H4 (cell line): ENCODE results near the gene PTPRA. TPM values are rescaled to one million over a fixed set of nuclear protein-coding genes. Genes with fewer than 3 reads are reported as not detected.
"Not testable (repeated sequence)": the region's sequence is repeated elsewhere in the genome, so short reads cannot be mapped to it uniquely, and the experiment has no call there.

Source experiments
- DNase-seq: peaks from one replicate; pipeline ENCODE4 v3.0.0-alpha.2; 2015; ENCODE audit warnings: low spot score
- total RNA-seq: library from RNA; depleted of rRNA; stranded (reverse); fragments of >200 nt; shearing (Covaris generic); gene quantifications from 2 replicates; pipeline ENCODE4 v1.2.3, GENCODE V29; 2014

PTPRA gene
- total RNA-seq, 1 experiment from 2014 or later, result 30.1 TPM

DNA sequence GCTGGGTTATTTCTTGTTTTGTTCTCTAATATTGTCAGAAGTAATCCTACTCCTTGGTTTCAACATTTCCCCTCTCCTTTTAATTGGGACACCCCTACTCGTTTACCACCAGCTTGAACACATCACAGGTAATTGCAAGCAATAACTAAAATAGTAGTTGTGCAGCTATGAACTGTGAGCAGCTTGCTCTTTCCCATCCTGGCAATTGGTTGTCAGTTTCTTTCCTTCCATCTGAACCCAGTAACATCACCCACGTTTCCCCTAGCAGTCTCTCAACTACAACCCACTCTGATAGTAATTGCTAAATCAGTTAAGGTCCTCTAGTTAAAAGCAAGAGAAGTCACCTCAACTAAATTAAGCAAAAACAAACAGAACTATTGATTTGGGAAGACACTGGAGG is 122.5 kb downstream of the PTPRA start:
- no peak for DNase-seq

DNA sequence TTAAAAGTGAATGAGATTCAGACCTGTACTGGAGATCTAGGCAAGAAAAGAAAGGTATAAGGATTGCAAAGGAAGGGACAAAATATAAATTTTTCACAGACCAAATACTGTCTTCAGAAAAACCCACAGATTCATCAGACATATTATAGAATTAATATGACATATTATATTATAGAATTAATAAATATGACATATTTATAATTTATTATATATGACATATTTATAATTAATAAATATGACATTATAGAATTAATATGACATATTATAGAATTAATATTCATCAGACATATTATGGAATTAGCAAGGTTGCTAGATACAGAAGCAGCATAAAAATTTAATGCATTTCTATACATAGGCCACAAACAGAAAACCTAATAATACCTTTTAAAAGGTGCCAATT is 125.4 kb downstream of the PTPRA start:
- no peak for DNase-seq

- peak; percentile 21 for DNase-seq
Observed at GRCh38 chr20:3000852-3001523, 127.7 kb downstream of the PTPRA start.

- no peak for DNase-seq
Observed at GRCh38 chr20:3003416-3003815, 130.1 kb downstream of the PTPRA start.

GRCh38 chr20:3010985-3011723 is 137.9 kb downstream of the PTPRA start:
- no peak for DNase-seq

GRCh38 chr20:3011752-3012151 is 138.5 kb downstream of the PTPRA start:
- no peak for DNase-seq

DNA sequence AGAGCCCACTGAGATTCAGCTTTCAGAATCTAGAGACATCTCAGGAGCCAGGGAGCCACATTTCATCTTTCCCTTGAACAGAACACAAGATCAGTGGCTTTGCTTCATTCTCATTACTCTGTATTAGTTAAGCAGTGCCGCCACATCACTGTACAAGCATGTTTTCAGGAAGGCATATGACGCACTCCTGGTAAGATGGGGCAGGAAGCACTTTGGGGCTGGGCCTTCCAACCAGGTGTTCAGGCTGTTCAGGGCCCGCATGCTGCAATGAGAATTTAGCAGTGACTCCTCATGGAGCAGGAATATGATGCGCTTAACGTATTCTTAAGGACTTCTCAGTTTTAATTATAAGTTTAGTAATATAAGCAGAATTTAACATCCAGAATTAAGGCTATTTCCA is 140.5 kb downstream of the PTPRA start:
- DNase-seq, result no peak

DNA sequence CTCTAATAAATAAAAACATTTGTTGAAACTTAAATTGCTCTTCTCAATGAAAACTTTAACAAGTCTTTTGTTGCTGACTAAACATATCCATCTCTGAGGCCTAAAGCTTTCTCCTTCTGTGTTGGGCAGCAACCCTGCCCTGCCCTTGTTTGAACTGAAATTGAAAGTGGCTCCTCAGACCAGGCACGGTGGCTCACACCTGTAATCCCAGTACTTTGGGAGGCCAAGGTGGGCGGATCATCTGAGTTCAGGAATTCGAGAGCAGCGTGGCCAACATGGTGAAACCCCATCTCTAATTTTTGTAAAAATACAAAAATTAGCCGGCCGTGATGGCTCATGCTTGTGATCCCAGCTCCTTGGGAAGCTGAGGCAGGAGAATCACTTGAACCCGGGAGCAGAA is 140.9 kb downstream of the PTPRA start:
- DNase-seq, result no peak

- no peak for DNase-seq
Observed at GRCh38 chr20:3014662-3015061, 141.4 kb downstream of the PTPRA start.

DNA sequence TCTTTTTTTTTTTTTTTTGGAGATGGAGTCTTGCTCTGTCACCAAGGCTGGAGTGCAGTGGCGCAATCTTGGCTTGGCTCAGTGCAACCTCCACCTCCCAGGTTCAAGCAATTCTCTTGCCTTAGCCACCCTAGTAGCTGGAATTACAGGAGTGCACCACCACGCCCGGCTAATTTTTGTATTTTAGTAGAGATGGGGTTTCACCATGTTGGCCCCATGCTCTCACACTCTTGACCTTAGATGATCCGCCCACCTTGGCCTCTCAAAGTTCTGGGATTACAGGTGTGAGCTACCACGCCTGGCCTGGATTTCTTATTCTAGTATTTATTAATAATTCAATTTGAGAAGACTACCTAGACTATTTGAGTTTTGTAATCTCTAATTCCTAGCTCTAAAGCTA is 142.0 kb downstream of the PTPRA start:
- DNase-seq, result not testable (repeated sequence)

- no peak for DNase-seq
Observed at GRCh38 chr20:3021327-3021726, 148.0 kb downstream of the PTPRA start.

- no peak for DNase-seq
Observed at GRCh38 chr20:3021777-3022176, 148.5 kb downstream of the PTPRA start.

DNA sequence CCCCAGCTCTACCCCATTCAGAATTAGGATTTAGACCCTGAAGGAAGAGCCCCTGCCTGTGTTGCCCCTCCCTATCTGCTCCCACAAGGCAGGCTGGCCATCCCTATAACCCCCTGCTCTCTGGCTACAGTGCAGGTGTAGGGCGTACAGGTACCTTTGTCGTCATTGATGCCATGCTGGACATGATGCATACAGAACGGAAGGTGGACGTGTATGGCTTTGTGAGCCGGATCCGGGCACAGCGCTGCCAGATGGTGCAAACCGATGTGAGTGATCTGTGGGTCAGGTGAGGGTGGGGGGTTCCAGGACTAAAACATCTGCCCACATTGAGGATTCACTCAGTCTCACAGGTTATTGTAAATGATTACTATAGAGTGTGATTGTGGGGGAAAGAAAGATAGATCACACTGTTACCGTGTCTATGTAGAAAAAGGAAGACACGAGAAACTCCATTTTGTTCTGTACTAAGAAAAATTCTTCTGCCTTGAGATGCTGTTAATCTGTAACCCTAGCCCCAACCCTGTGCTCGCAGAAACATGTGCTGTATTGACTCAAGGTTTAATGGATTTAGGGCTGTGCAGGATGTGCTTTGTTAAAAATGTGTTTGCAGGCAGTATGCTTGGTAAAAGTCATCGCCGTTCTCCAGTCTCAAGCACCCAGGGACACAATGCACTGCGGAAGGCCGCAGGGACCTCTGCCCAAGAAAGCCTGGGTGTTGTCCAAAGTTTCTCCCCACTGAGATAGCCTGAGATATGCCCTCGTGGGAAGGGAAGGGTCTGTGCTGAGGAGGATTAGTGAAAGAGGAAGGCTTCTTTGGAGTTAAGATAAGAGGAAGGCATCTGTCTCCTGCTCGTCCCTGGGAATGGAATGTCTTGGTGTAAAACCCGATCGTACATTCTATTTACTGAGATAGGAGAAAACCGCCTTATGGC is 149.5 kb downstream of the PTPRA start:
- not testable (repeated sequence) for DNase-seq

DNA sequence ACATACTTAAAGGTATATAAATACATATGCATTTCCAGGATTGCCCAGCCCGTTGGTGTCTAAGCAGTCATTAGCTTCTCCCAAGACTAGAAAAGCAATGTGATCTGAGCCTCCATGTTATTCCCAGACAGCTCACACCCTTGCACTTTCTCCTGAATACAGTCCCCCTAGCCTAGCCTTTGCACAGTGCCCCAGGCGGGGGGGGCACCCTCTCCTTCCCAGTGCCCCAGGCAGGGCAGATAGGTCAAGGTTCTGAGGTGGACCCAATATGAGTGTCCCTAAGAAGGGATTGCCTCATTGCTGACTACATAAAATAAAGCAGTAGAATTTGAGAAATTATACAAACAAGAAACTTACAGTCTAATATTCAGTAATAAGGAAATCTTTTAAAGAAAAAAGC is 154.7 kb downstream of the PTPRA start:
- no peak for DNase-seq

GRCh38 chr20:3031524-3032147 is 158.4 kb downstream of the PTPRA start:
- no peak for DNase-seq

- DNase-seq, result no peak
Observed at GRCh38 chr20:3032624-3033023, 159.3 kb downstream of the PTPRA start.

DNA sequence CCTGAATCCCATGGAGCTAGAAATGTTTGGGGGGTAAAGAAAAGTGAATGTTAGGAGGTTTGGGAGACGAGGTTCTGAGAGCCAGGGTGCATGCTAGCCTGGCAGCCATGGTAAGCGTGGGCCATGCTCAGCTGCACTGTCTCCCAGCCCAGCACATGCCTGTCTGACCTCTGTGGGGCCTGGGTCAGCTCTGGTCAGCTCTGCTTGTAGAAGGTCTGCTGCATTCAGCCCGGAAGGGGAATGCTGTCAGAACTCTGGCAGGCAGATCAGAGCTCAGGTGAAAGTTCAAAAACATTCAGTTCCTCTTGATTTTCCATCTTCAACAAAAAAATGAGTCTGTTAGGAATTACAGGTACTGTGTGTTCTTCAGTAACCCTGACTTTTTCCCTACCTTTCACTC is 164.4 kb downstream of the PTPRA start:
- DNase-seq, result no peak

DNA sequence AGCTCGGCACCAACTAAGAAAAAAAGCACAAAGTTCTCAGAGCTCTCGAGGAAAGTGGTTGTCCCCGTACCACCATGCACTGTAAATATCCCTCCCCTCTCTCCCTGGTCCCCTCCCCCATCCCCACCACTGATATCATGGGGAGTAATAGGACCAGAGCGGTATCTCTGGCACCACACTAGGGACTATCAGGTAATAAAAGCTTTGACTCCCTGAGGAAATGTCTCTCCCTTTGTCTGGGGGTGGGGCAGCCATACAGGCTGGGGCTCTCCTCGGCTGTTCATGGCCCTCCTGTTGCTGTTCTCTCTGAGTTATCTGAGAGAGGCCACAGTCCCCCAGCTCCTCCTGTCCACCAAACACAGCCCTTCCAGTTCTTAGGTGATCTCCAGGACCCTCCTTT is 165.2 kb downstream of the PTPRA start:
- DNase-seq, result no peak

DNA sequence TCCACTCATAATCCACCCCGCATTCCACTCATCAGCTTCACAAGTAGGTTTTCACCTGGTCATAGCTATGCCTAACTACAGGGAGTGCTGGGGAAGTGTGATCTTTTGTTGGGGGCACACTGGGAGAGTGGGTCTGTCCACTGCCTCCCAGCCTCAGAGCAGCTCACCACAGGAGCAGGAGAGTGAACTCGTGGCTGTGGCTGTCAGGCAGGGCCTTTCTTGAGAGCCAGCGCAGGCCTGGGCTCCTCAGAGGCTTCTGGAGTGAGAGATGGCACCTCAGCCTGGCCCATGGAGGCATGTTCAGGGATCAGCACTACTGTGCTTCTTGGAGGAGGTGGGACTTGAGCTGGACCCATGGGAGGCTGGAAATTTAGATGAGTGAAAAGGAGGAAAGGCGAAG is 166.1 kb downstream of the PTPRA start:
- DNase-seq, result no peak

DNA sequence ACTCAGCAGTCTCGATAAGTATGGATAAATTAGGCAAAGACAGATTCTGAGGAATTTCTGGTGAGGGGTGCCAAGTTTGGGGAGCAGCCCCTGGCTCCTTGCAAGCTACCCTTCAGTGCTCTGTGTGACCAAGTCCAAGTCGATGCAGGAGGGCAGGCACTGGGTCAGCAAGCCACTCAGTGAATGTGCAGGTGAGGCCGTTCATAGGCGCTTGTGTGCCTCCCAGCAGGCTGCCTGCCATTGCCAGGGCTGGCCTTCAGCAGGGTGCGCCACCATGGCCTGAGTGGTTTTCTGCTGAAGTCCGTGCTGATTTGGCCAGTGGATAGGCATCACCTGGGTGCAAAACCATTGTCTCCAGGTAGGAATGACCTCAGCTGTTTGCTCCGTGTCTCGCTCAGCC is 166.8 kb downstream of the PTPRA start:
- no peak for DNase-seq

DNA sequence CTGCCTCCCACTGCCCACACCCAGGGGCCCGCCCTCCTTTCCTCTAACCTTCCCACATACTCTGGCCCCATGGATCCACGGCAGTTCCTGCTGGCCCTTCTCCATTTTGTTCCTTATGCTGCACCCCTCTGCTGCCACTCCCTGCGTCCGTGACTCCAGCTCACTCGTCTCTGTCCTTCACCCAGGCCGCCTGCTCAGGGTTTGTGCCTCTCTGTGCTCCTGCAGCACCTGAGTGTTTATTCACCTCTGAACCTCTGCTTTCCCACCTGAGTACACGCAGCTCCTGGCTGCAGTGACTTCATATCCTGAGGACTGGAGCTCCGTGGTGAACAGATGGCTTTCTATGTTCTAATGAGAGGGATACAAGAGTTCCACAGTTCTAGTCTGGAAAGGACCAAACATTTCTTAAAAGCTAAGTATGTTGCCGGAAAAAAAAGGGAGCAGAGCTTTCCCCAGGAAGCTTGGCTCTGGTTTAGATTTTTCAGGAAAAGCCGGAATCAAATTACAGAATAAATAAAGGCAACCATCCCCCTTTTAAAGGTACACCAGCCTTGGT is 168.7 kb downstream of the PTPRA start:
- no peak for DNase-seq

GRCh38 chr20:3042625-3043024 is 169.3 kb downstream of the PTPRA start:
- no peak for DNase-seq
